Keratinocyte (primary cell): ENCODE data around the gene RANBP3.

Source experiments
- EZH2 ChIP-seq: IDR thresholded peaks from one replicate; pipeline ENCODE4 v1.6.1; 2012; ENCODE audit warnings: inconsistent platforms, mild to moderate bottlenecking, low read length, moderate library complexity
- TF ChIP-seq, protein P1 (sequence below), 3 experiments: IDR thresholded peaks in 1 of 3; conservative IDR thresholded peaks in 1 of 3; optimal IDR thresholded peaks in 1 of 3; 2 replicates in 2 of 3; 3 replicates in 1 of 3; pipeline versions ENCODE3 to v1.5.1; 2011; ENCODE audit warnings: low read length in 3 of 3, mild to moderate bottlenecking in 3 of 3, moderate library complexity in 2 of 3, control low read depth in 1 of 3, inconsistent platforms in 1 of 3; ENCODE audit not compliant: insufficient read depth in 2 of 3; ENCODE audit errors: extremely low read depth in 1 of 3

DNA sequence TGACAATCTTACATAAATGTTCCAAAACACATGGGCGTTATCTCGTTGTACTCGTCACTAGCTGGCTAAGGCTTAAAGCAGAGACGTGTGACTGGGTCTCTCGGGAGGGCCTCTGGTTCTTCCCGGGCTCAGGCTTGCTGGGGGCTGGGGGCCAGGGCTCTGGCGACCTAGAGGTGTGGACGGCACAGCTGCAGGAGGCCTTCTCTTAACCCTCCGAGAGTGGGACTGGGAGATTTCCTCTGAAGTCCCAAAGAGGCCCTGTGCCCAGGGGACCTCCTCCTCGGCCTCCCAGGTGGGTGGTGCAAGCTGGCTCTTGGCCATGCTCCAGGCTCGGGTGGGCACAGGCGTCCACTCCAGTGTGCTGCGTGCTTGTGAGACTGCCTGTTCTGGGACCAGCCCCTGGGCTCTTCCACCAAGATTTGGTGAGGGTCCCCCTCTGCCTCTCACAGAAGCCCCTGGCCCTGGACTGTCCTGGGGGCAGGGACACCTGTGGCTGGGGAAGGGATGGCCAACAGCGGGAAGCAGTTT lies 61.7 kb downstream of the RANBP3 start:
- TF ChIP-seq, protein P1, sequence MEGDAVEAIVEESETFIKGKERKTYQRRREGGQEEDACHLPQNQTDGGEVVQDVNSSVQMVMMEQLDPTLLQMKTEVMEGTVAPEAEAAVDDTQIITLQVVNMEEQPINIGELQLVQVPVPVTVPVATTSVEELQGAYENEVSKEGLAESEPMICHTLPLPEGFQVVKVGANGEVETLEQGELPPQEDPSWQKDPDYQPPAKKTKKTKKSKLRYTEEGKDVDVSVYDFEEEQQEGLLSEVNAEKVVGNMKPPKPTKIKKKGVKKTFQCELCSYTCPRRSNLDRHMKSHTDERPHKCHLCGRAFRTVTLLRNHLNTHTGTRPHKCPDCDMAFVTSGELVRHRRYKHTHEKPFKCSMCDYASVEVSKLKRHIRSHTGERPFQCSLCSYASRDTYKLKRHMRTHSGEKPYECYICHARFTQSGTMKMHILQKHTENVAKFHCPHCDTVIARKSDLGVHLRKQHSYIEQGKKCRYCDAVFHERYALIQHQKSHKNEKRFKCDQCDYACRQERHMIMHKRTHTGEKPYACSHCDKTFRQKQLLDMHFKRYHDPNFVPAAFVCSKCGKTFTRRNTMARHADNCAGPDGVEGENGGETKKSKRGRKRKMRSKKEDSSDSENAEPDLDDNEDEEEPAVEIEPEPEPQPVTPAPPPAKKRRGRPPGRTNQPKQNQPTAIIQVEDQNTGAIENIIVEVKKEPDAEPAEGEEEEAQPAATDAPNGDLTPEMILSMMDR (optimal IDR thresholded peaks at IDR 0.05 in 1 of 3, IDR thresholded peaks at IDR 0.05 in 1 of 3, conservative IDR thresholded peaks at IDR 0.05 in 1 of 3; ENCODE audit: extremely low read depth in 1 of 3, insufficient read depth in 2 of 3, low read length in 3 of 3) = no peak
- no peak for TF ChIP-seq EZH2
